SK-N-SH (cell line): ENCODE results near the gene PTPN12. TPM values are rescaled to one million over a fixed set of nuclear protein-coding genes. Genes with fewer than 3 reads are reported as not detected.

Experiments used
- CTCF ChIA-PET: fragments of 300-600, 350-600 bp; formaldehyde crosslinking; extraction: SDS; loops from one replicate; lab custom pipeline; 2021; lab: Yijun Ruan, JAX
- POLR2A ChIA-PET: fragments of 350-600 bp; sonication (Branson Sonifier 250); formaldehyde crosslinking; extraction: SDS; loops from one replicate; lab custom pipeline; 2020; ENCODE audit warnings: antibody characterized with exemption, inconsistent platforms; lab: Yijun Ruan, JAX
- DNase-seq: peaks from one replicate; pipeline ENCODE4 v3.0.0; 2012
- H2AFZ ChIP-seq: fragments of 200-600 bp; sonication (generic); 2 replicates; pipeline ENCODE4 v1.8.1; 2016; ENCODE audit warnings: antibody characterized with exemption, mild to moderate bottlenecking, low read depth
- H3F3A ChIP-seq: fragments of 200-600 bp; sonication (generic); replicated peaks from 2 replicates; pipeline ENCODE3; 2016; ENCODE audit warnings: antibody characterized with exemption, mild to moderate bottlenecking; ENCODE audit not compliant: insufficient read depth
- H3K27ac ChIP-seq, 2 experiments: fragments of 200-500 bp in 1 of 2; fragments of 200-600 bp in 1 of 2; sonication (Bioruptor generic) in 1 of 2; sonication (generic), shearing (Covaris generic) in 1 of 2; 2 replicates each; pipeline versions ENCODE4 v1.5.1 to v1.6.1; 2014 to 2016; ENCODE audit warnings: low read depth in 2 of 2, inconsistent platforms in 1 of 2, low read length in 1 of 2, mild to moderate bottlenecking in 1 of 2, mixed read lengths in 1 of 2
- H3K27me3 ChIP-seq: fragments of 200-600 bp; sonication (generic), shearing (Covaris generic); 2 replicates; pipeline ENCODE4 v1.6.1; 2016; ENCODE audit warnings: mixed run types; ENCODE audit not compliant: insufficient read depth
- H3K36me3 ChIP-seq, 2 experiments: fragments of 200-500 bp in 1 of 2; fragments of 200-600 bp in 1 of 2; sonication (Bioruptor generic) in 1 of 2; sonication (generic) in 1 of 2; replicated peaks in 1 of 2; 2 replicates each; pipeline versions ENCODE3 to v1.5.1; 2014 to 2016; ENCODE audit warnings: low read length in 1 of 2, mild to moderate bottlenecking in 1 of 2; ENCODE audit not compliant: insufficient read depth in 2 of 2, control insufficient read depth in 1 of 2
- H3K4me1 ChIP-seq, 2 experiments: fragments of 200-500 bp in 1 of 2; fragments of 200-600 bp in 1 of 2; sonication (Bioruptor generic) in 1 of 2; sonication (generic), shearing (Covaris generic) in 1 of 2; 2 replicates each; pipeline versions ENCODE4 v1.5.1 to v1.6.1; 2014 to 2016; ENCODE audit warnings: low read depth in 1 of 2, low read length in 1 of 2, mixed run types in 1 of 2; ENCODE audit not compliant: insufficient read depth in 2 of 2, control insufficient read depth in 1 of 2
- H3K4me2 ChIP-seq: fragments of 200-600 bp; sonication (generic), shearing (Covaris generic); 2 replicates; pipeline ENCODE4 v1.6.1; 2017; ENCODE audit warnings: mixed run types
- H3K4me3 ChIP-seq, 2 experiments: fragments of 200-500 bp in 1 of 2; fragments of 200-600 bp in 1 of 2; sonication (Bioruptor generic) in 1 of 2; sonication (generic), shearing (Covaris generic) in 1 of 2; 2 replicates each; pipeline versions ENCODE4 v1.5.1 to v1.8.1; 2014 to 2016; ENCODE audit warnings: low read depth in 2 of 2, inconsistent platforms in 1 of 2, low read length in 1 of 2, mild to moderate bottlenecking in 1 of 2, mixed read lengths in 1 of 2, moderate library complexity in 1 of 2
- H3K79me2 ChIP-seq: fragments of 200-600 bp; sonication (generic); 2 replicates; pipeline ENCODE4 v1.8.1; 2017; ENCODE audit warnings: mild to moderate bottlenecking; ENCODE audit not compliant: insufficient read depth
- H3K9ac ChIP-seq: fragments of 200-600 bp; sonication (generic); 2 replicates; pipeline ENCODE4 v1.6.1; 2017; ENCODE audit warnings: mixed run types
- H3K9me2 ChIP-seq: fragments of 200-600 bp; sonication (generic); 2 replicates; pipeline ENCODE4 v1.6.1; 2017; ENCODE audit warnings: mixed run types
- H3K9me3 ChIP-seq: fragments of 200-600 bp; sonication (generic); 2 replicates; pipeline ENCODE4 v1.6.1; 2017; ENCODE audit warnings: mixed run types, mild to moderate bottlenecking, moderate library complexity
- H4K20me1 ChIP-seq: fragments of 200-600 bp; sonication (generic); 2 replicates; pipeline ENCODE4 v1.6.1; 2017; ENCODE audit warnings: mild to moderate bottlenecking, mixed run types; ENCODE audit not compliant: insufficient read depth
- CHD2 ChIP-seq: fragments of 150-350 bp; IDR thresholded peaks from 2 replicates; pipeline ENCODE4 v1.6.1; 2018; ENCODE audit warnings: low read length; ENCODE audit not compliant: partially characterized antibody
- EP300 ChIP-seq, 2 experiments: IDR thresholded peaks; 2 replicates each; pipeline versions ENCODE4 v1.4.0 to v1.6.1; 2012; ENCODE audit warnings: borderline replicate concordance in 1 of 2, low read depth in 1 of 2, low read length in 1 of 2
- FOXM1 ChIP-seq: IDR thresholded peaks from 2 replicates; pipeline ENCODE4 v1.4.0; 2012; ENCODE audit warnings: low read depth, mild to moderate bottlenecking
- GABPA ChIP-seq: IDR thresholded peaks from 2 replicates; pipeline ENCODE4 v1.4.0; 2012; ENCODE audit warnings: low read depth, mild to moderate bottlenecking
- JUND ChIP-seq: IDR thresholded peaks from 2 replicates; pipeline ENCODE4 v1.4.0; 2012
- NFIC ChIP-seq: IDR thresholded peaks from 2 replicates; pipeline ENCODE4 v1.4.0; 2012; ENCODE audit warnings: borderline replicate concordance
- POLR2AphosphoS5 ChIP-seq: IDR thresholded peaks from 2 replicates; pipeline ENCODE4 v1.6.1; 2012; ENCODE audit warnings: low read depth, low read length
- REST ChIP-seq: IDR thresholded peaks from 2 replicates; pipeline ENCODE4 v1.6.1; 2012; ENCODE audit warnings: mild to moderate bottlenecking, low read depth, low read length, moderate library complexity
- RFX5 ChIP-seq: IDR thresholded peaks from 2 replicates; pipeline ENCODE4 v1.6.1; 2012; ENCODE audit warnings: mild to moderate bottlenecking, improper control_type of control experiment, low read length
- RXRA ChIP-seq: IDR thresholded peaks from 2 replicates; pipeline ENCODE4 v1.4.0; 2012; ENCODE audit warnings: low read depth, mild to moderate bottlenecking, borderline replicate concordance
- SIN3A ChIP-seq: IDR thresholded peaks from 2 replicates; pipeline ENCODE4 v1.6.1; 2012; ENCODE audit warnings: low read depth, mild to moderate bottlenecking, low read length, moderate library complexity, borderline replicate concordance
- TAF1 ChIP-seq: IDR thresholded peaks from 2 replicates; pipeline ENCODE4 v1.6.1; 2012; ENCODE audit warnings: low read depth, mild to moderate bottlenecking, low read length, moderate library complexity, borderline replicate concordance
- TCF12 ChIP-seq: IDR thresholded peaks from 2 replicates; pipeline ENCODE4 v1.4.0; 2012
- YY1 ChIP-seq: IDR thresholded peaks from 2 replicates; pipeline ENCODE4 v1.4.0; 2012; ENCODE audit warnings: low read depth, mild to moderate bottlenecking
- WGBS: methylation state at CpG from one replicate; pipeline ENCODE4 v1.1.6; 2017; ENCODE audit warnings: low lambda C conversion rate; 5-methylcytosine and 5-hydroxymethylcytosine counted together
- polyA plus RNA-seq, 3 experiments: library from polyadenylated mRNA; depleted of rRNA; stranded (reverse); fragments of >200 nt; gene quantifications; 2 replicates each; pipeline ENCODE4 v1.2.3, GENCODE V29; 2012
- TF ChIP-seq, protein P1 (sequence below): IDR thresholded peaks from 2 replicates; pipeline ENCODE4; 2012
- TF ChIP-seq, protein P2 (sequence below): IDR thresholded peaks from 2 replicates; pipeline ENCODE4 v1.4.0; 2012; ENCODE audit warnings: low read depth, borderline replicate concordance

PTPN12 gene
- polyA plus RNA-seq, 1 of the 3 experiments (the other 2 are of a cell fraction), result 23.3 TPM

DNA sequence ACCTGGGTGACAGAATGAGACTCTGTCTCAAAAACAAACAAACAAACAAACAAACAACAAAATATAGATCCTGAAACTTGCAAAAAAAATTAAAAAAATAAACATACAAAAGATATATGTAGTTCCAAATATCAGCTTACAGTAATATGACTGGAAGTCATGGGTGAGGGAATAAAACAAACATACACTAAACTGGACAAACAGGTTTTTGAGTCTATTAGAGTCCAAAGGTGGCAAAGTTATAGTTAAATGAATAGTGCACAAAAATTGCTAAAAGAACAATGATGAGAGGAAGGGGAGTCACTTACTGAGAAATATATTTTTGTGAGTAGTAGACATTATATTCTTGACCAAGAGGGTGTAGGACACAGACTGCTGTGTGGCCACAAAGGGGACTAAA lies 142.5 kb downstream of the PTPN12 start:
- Histone ChIP-seq H3K27me3 (no peaks in the 10 kb centered on the region), H3F3A (peaks cover 21% of the 10 kb centered on the region), H3K79me2 (no peaks in the 10 kb centered on the region; the same call in 1 of the 2 replicates), H3K4me1 (no peaks in the 10 kb centered on the region), H3K9ac (no peak overlapping the region), H3K9me2 (no peaks in the 10 kb centered on the region), H3K36me3 (peaks cover 6 to 12% of the 10 kb centered on the region in 2 experiments), H3K4me2 (no peak overlapping the region), H3K4me3 (no peak overlapping the region), H4K20me1 (no peaks in the 10 kb centered on the region), H2AFZ (no peak overlapping the region), H3K9me3 (no peaks in the 10 kb centered on the region), H3K27ac (no peak overlapping the region)
- TF ChIP-seq EP300 (IDR thresholded peaks at IDR 0.05; ENCODE audit: borderline replicate concordance in 1 of 2, low read depth in 1 of 2, low read length in 1 of 2), result no peak
- no peak for TF ChIP-seq NFIC
- TF ChIP-seq RFX5, result no peak
- TF ChIP-seq POLR2AphosphoS5, result no peak
- no peak for TF ChIP-seq RXRA
- TF ChIP-seq TAF1, result no peak
- no peak for TF ChIP-seq SIN3A
- no peak for TF ChIP-seq JUND
- no peak for DNase-seq
- ChIA-PET CTCF (interaction anchor here (1.1 to 3.5 kb wide), 4 partner anchors 8 to 28 kb away, joined by 3 to 13 read pairs (median 4); no protein-coding TSS in a partner anchor), POLR2A (no interaction called here)

DNA sequence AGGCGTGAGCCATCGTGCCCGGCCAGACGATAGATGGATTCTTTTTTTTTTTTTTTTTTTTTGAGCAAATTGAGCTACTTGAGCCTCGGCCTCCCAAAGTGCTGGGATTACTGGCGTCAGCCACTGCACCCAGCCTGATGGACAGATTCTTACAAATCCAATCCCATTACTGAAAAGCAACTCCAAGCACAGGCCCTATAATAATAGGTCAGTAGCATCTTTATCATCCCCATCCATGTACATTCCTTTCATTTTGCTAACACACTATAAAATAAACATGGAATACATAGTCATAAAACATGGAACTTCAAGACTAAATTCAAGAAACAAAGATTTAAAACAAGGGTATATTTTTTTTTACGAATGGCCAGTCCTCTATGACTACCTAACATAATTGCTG lies 143.2 kb downstream of the PTPN12 start:
- H3K9me2 ChIP-seq, result no peaks in the 10 kb centered on the region
- no peak overlapping the region for H3K4me2 ChIP-seq
- peaks cover 12 to 14% of the 10 kb centered on the region in 2 experiments for H3K36me3 ChIP-seq
- H3K79me2 ChIP-seq, result no peaks in the 10 kb centered on the region; the same call in 1 of the 2 replicates
- no peaks in the 10 kb centered on the region for H4K20me1 ChIP-seq
- POLR2A ChIA-PET, result no interaction called here
- no peak overlapping the region for H3K4me3 ChIP-seq
- no peak overlapping the region for H3K27ac ChIP-seq
- no peaks in the 10 kb centered on the region for H3K4me1 ChIP-seq
- CTCF ChIA-PET, result interaction anchor here (1.1 to 3.5 kb wide), 3 partner anchors 17 to 29 kb away, joined by 3 to 13 read pairs (median 3); no protein-coding TSS in a partner anchor
- 98% methylated on average over 7 of the region's 7 CpGs for WGBS
- no peaks in the 10 kb centered on the region for H3K9me3 ChIP-seq
- H3F3A ChIP-seq, result peaks cover 21% of the 10 kb centered on the region
- TF ChIP-seq TCF12, result no peak
- no peak for TF ChIP-seq CHD2
- no peak for TF ChIP-seq SIN3A
- TF ChIP-seq, protein P1, sequence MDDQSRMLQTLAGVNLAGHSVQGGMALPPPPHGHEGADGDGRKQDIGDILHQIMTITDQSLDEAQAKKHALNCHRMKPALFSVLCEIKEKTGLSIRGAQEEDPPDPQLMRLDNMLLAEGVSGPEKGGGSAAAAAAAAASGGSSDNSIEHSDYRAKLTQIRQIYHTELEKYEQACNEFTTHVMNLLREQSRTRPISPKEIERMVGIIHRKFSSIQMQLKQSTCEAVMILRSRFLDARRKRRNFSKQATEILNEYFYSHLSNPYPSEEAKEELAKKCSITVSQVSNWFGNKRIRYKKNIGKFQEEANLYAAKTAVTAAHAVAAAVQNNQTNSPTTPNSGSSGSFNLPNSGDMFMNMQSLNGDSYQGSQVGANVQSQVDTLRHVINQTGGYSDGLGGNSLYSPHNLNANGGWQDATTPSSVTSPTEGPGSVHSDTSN, result no peak
- no peak for TF ChIP-seq NFIC
- TF ChIP-seq EP300 (IDR thresholded peaks at IDR 0.05; ENCODE audit: borderline replicate concordance in 1 of 2, low read depth in 1 of 2, low read length in 1 of 2), result no peak
- TF ChIP-seq JUND, result no peak
- no peak for TF ChIP-seq GABPA
- no peak for TF ChIP-seq FOXM1
- TF ChIP-seq, protein P2, sequence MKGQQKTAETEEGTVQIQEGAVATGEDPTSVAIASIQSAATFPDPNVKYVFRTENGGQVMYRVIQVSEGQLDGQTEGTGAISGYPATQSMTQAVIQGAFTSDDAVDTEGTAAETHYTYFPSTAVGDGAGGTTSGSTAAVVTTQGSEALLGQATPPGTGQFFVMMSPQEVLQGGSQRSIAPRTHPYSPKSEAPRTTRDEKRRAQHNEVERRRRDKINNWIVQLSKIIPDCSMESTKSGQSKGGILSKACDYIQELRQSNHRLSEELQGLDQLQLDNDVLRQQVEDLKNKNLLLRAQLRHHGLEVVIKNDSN, result no peak
- no peak for TF ChIP-seq YY1
- TF ChIP-seq REST, result no peak
- H2AFZ ChIP-seq, result no peak overlapping the region
- DNase-seq, result no peak
- no peak overlapping the region for H3K9ac ChIP-seq
- H3K27me3 ChIP-seq, result no peaks in the 10 kb centered on the region
